IMR-90 (cell line): ENCODE data around the gene MTCL1. TPM values are rescaled to one million over a fixed set of nuclear protein-coding genes. Genes with fewer than 3 reads are reported as not detected.

ENCODE experiments used
- ATAC-seq: fragments of 200-7000 bp; cut with Tn5 transposase; 2 replicates; pipeline ENCODE4 v1.9.1; 2020; ENCODE audit warnings: low read depth, mild to moderate bottlenecking, moderate library complexity
- BruUV-seq: library from RNA; stranded (reverse); fragments of 400-500 nt; replicated peaks from 2 replicates; lab custom pipeline; 2021; lab: Mats Ljungman, UMichigan
- CTCF ChIA-PET: fragments of 300-600 bp; formaldehyde crosslinking; extraction: SDS; loops from one replicate; lab custom pipeline; 2021; ENCODE audit warnings: antibody characterized with exemption; lab: Yijun Ruan, JAX
- POLR2A ChIA-PET: fragments of 300-600 bp; sonication (Branson Sonifier 250); formaldehyde crosslinking; loops from one replicate; lab custom pipeline; 2022; ENCODE audit warnings: antibody characterized with exemption; ENCODE audit not compliant: unreplicated experiment; lab: Charles Lee
- DNase-seq: peaks from one replicate; pipeline ENCODE4 v3.0.0; 2013
- H2AFZ ChIP-seq: replicated peaks from 2 replicates; pipeline ENCODE3; 2013; ENCODE audit warnings: low read length, mild to moderate bottlenecking; ENCODE audit not compliant: poor library complexity
- H2AK5ac ChIP-seq: 2 replicates; pipeline ENCODE4 v1.6.1; 2013; ENCODE audit warnings: low read depth, low read length, inconsistent platforms
- H2AK9ac ChIP-seq: replicated peaks from 2 replicates; pipeline ENCODE3; 2013; ENCODE audit warnings: mild to moderate bottlenecking, low read depth, low read length, moderate library complexity; ENCODE audit not compliant: poor library complexity
- H2BK120ac ChIP-seq: 2 replicates; pipeline ENCODE4 v1.6.1; 2013; ENCODE audit warnings: low read depth, low read length, inconsistent platforms
- H2BK15ac ChIP-seq: 3 replicates; pipeline ENCODE4 v1.6.1; 2013; ENCODE audit warnings: low read depth, low read length, inconsistent platforms
- H2BK20ac ChIP-seq: 2 replicates; pipeline ENCODE4 v1.6.1; 2013; ENCODE audit warnings: low read depth, mild to moderate bottlenecking, inconsistent platforms, low read length, moderate library complexity
- H2BK5ac ChIP-seq: 2 replicates; pipeline ENCODE4 v1.6.1; 2013; ENCODE audit warnings: mild to moderate bottlenecking, low read depth, low read length, inconsistent platforms; ENCODE audit not compliant: poor library complexity, severe bottlenecking
- H3K14ac ChIP-seq: replicated peaks from 2 replicates; pipeline ENCODE4 v1.6.1; 2013; ENCODE audit warnings: low read depth, low read length, inconsistent platforms
- H3K18ac ChIP-seq: 2 replicates; pipeline ENCODE4 v1.6.1; 2013; ENCODE audit warnings: low read depth, low read length, control low read depth
- H3K23ac ChIP-seq: 2 replicates; pipeline ENCODE4 v1.6.1; 2013; ENCODE audit warnings: low read depth, low read length, inconsistent platforms
- H3K27ac ChIP-seq: 2 replicates; pipeline ENCODE4 v1.5.1; 2013; ENCODE audit warnings: mild to moderate bottlenecking, control low read depth, low read length; ENCODE audit not compliant: insufficient read depth
- H3K27me3 ChIP-seq: 2 replicates; pipeline ENCODE4 v1.6.1; 2013; ENCODE audit warnings: low read length; ENCODE audit not compliant: control insufficient read depth, insufficient read depth
- H3K36me3 ChIP-seq: 2 replicates; pipeline ENCODE4 v1.6.1; 2013; ENCODE audit warnings: low read length, mixed read lengths; ENCODE audit not compliant: control insufficient read depth, insufficient read depth
- H3K4ac ChIP-seq: 2 replicates; pipeline ENCODE4 v1.6.1; 2013; ENCODE audit warnings: low read depth, low read length, inconsistent platforms
- H3K4me1 ChIP-seq: 2 replicates; pipeline ENCODE4 v1.6.1; 2013; ENCODE audit warnings: low read length, mixed read lengths; ENCODE audit not compliant: control insufficient read depth, insufficient read depth
- H3K4me2 ChIP-seq: 2 replicates; pipeline ENCODE4 v1.6.1; 2013; ENCODE audit warnings: low read depth, mild to moderate bottlenecking, control low read depth, low read length, moderate library complexity
- H3K4me3 ChIP-seq: 2 replicates; pipeline ENCODE4 v1.5.1; 2013; ENCODE audit warnings: low read depth, mild to moderate bottlenecking, control low read depth, low read length, moderate library complexity; ENCODE audit not compliant: insufficient read depth
- H3K56ac ChIP-seq: 2 replicates; pipeline ENCODE4 v1.6.1; 2013; ENCODE audit warnings: low read length, inconsistent platforms; ENCODE audit not compliant: insufficient read depth; ENCODE audit errors: extremely low read depth
- H3K79me1 ChIP-seq, 2 experiments: 2 replicates each; pipeline ENCODE4 v1.6.1; 2013; ENCODE audit warnings: low read length in 2 of 2, inconsistent platforms in 1 of 2, low read depth in 1 of 2
- H3K9ac ChIP-seq: 2 replicates; pipeline ENCODE4 v1.6.1; 2013; ENCODE audit warnings: low read depth, low read length, control low read depth
- H3K9me1 ChIP-seq: 2 replicates; pipeline ENCODE4 v1.6.1; 2013; ENCODE audit warnings: low read length, inconsistent platforms; ENCODE audit not compliant: insufficient read depth
- H3K9me3 ChIP-seq: 2 replicates; pipeline ENCODE4 v1.6.1; 2013; ENCODE audit warnings: low read length; ENCODE audit not compliant: control insufficient read depth, insufficient read depth
- H4K20me1 ChIP-seq: 2 replicates; pipeline ENCODE4 v1.6.1; 2013; ENCODE audit warnings: low read length, inconsistent platforms; ENCODE audit not compliant: insufficient read depth
- H4K5ac ChIP-seq: 2 replicates; pipeline ENCODE4 v1.6.1; 2013; ENCODE audit warnings: mild to moderate bottlenecking, low read depth, low read length, control low read depth
- H4K8ac ChIP-seq, 2 experiments: 2 replicates each; pipeline ENCODE4 v1.6.1; 2013; ENCODE audit warnings: low read depth in 2 of 2, low read length in 2 of 2, control low read depth in 1 of 2, inconsistent platforms in 1 of 2
- H4K91ac ChIP-seq: 2 replicates; pipeline ENCODE4 v1.6.1; 2013; ENCODE audit warnings: low read depth, low read length, inconsistent platforms; ENCODE audit not compliant: insufficient read depth
- BHLHE40 ChIP-seq: fragments of 150-350 bp; IDR thresholded peaks from 2 replicates; pipeline ENCODE4 v1.6.1; 2016; ENCODE audit warnings: mild to moderate bottlenecking, low read depth, low read length
- CHD1 ChIP-seq: IDR thresholded peaks from 2 replicates; pipeline ENCODE4 v1.6.1; 2012; ENCODE audit warnings: low read depth, low read length, improper control_type of control experiment
- CTCF ChIP-seq: conservative IDR thresholded peaks from 2 replicates; pipeline ENCODE4 v1.5.1; 2012; ENCODE audit warnings: mild to moderate bottlenecking, low read depth, low read length, improper control_type of control experiment
- ELK1 ChIP-seq: fragments of 150-350 bp; IDR thresholded peaks from 2 replicates; pipeline ENCODE4 v1.6.1; 2016; ENCODE audit warnings: low read depth, mild to moderate bottlenecking, low read length, moderate library complexity, borderline replicate concordance
- MAFK ChIP-seq: IDR thresholded peaks from 2 replicates; pipeline ENCODE4 v1.6.1; 2012; ENCODE audit warnings: low read depth, low read length, improper control_type of control experiment
- MAZ ChIP-seq: IDR thresholded peaks from 2 replicates; pipeline ENCODE4 v1.6.1; 2012; ENCODE audit warnings: low read depth, mild to moderate bottlenecking, low read length, improper control_type of control experiment, moderate library complexity, borderline replicate concordance
- MXI1 ChIP-seq: IDR thresholded peaks from 2 replicates; pipeline ENCODE4 v1.6.1; 2012; ENCODE audit warnings: low read depth, mild to moderate bottlenecking, low read length, moderate library complexity, borderline replicate concordance
- RAD21 ChIP-seq: IDR thresholded peaks from 2 replicates; pipeline ENCODE4 v1.6.1; 2012; ENCODE audit warnings: low read length, improper control_type of control experiment
- RCOR1 ChIP-seq: IDR thresholded peaks from 2 replicates; pipeline ENCODE4 v1.6.1; 2012; ENCODE audit warnings: mild to moderate bottlenecking, low read length, improper control_type of control experiment; ENCODE audit not compliant: insufficient replicate concordance
- RFX5 ChIP-seq: IDR thresholded peaks from 2 replicates; pipeline ENCODE4 v1.8.0; 2012; ENCODE audit warnings: low read depth, mild to moderate bottlenecking, low read length, moderate library complexity
- SMC3 ChIP-seq: fragments of 150-350 bp; IDR thresholded peaks from 2 replicates; pipeline ENCODE4 v1.6.1; 2016; ENCODE audit warnings: low read depth, mild to moderate bottlenecking, antibody characterized with exemption, low read length, moderate library complexity
- USF2 ChIP-seq: fragments of 150-350 bp; IDR thresholded peaks from 2 replicates; pipeline ENCODE4 v1.6.1; 2017; ENCODE audit warnings: mild to moderate bottlenecking, antibody characterized with exemption, low read length, low read depth
- WGBS, 2 experiments: methylation state at CpG; one replicate each; pipeline versions ENCODE4 v1.1.5 to v1.1.7; 2013; ENCODE audit warnings: missing lambda C conversion rate in 2 of 2; ENCODE audit not compliant: insufficient read length in 1 of 2; ENCODE audit errors: extremely low coverage in 2 of 2; 5-methylcytosine and 5-hydroxymethylcytosine counted together
- dilution Hi-C: fragments of 300-500 bp; cut with HindIII; formaldehyde crosslinking; loops from one replicate; pipeline ENCODE4 v1.14.3; 2018; ENCODE audit warnings: low sequenced_read_pairs; ENCODE audit not compliant: unreplicated experiment
- in situ Hi-C: fragments of 300-500 bp; cut with MboI; formaldehyde crosslinking; loops from 3 replicates; pipeline ENCODE4 v1.14.3; 2019; ENCODE audit warnings: low sequenced_read_pairs, inconsistent platforms, mixed read lengths
- intact Hi-C: fragments of 100-400 bp; cut with micrococcal nuclease; formaldehyde crosslinking; loops from 2 replicates; pipeline ENCODE4 v1.10.0; 2022
- polyA plus RNA-seq, 3 experiments: library from polyadenylated mRNA; depleted of rRNA; stranded (reverse); fragments of >200 nt; gene quantifications; 2 replicates each; pipeline ENCODE4 v1.2.3, GENCODE V29; 2012; ENCODE audit warnings: low replicate concordance in 1 of 3
- total RNA-seq: library from RNA; depleted of rRNA; stranded (reverse); fragments of >200 nt; gene quantifications from 2 replicates; pipeline ENCODE4 v1.2.3, GENCODE V29; 2012

Gene MTCL1
- total and polyA plus RNA-seq, 2 of the 4 experiments (the other 2 are of a cell fraction): 29.0 to 45.3 TPM

- TF ChIP-seq MXI1: no peak
- no peak for TF ChIP-seq RFX5
- no peak for TF ChIP-seq RAD21
- no peak for TF ChIP-seq SMC3
- TF ChIP-seq MAZ: no peak
- no peak for TF ChIP-seq BHLHE40
- TF ChIP-seq CHD1: no peak
- no peak for TF ChIP-seq MAFK
- no peak for TF ChIP-seq ELK1
- no peak for TF ChIP-seq CTCF
- no peak for TF ChIP-seq USF2
- no peak for TF ChIP-seq RCOR1
- H2AFZ ChIP-seq: no peak overlapping the region
- H4K5ac ChIP-seq: no peak overlapping the region
- no peak overlapping the region for H2BK120ac ChIP-seq
- POLR2A ChIA-PET: no interaction called here
- no peak overlapping the region for H3K14ac ChIP-seq
- no peak overlapping the region for H3K23ac ChIP-seq
- H2BK20ac ChIP-seq: no peak overlapping the region
- H4K8ac ChIP-seq: no peak overlapping the region
- peaks cover 39% of the 10 kb centered on the region for H3K9me1 ChIP-seq
- H3K4ac ChIP-seq: no peak overlapping the region
- BruUV-seq: TSS peak; percentile 10
- no peak overlapping the region for H3K9ac ChIP-seq
- H3K18ac ChIP-seq: no peak overlapping the region
- no peaks in the 10 kb centered on the region for H4K20me1 ChIP-seq
- no peak overlapping the region for H2BK15ac ChIP-seq
- H3K79me1 ChIP-seq: peaks cover 29 to 66% of the 10 kb centered on the region in 2 experiments
- peaks cover 72% of the 10 kb centered on the region for H3K36me3 ChIP-seq
- no peaks in the 10 kb centered on the region for H3K27me3 ChIP-seq
- no peak overlapping the region for H2AK9ac ChIP-seq
- peaks cover 10% of the 10 kb centered on the region for H3K4me1 ChIP-seq
- DNase-seq (no peak), ATAC-seq (no peak)
- H3K56ac ChIP-seq: no peak overlapping the region
- intact Hi-C loops: no loop called here
- dilution Hi-C loops: no loop called here
- no peak overlapping the region for H3K27ac ChIP-seq
- H3K4me2 ChIP-seq: no peak overlapping the region
- in situ Hi-C loops: no loop called here
- H2AK5ac ChIP-seq: no peak overlapping the region
- 93% methylated on average over 12 of the region's 13 CpGs; no CpG with 5 or more reads in 1 of the 2 experiments for WGBS, 2 experiments
- H2BK5ac ChIP-seq: no peak overlapping the region
- no peak overlapping the region for H3K4me3 ChIP-seq
- CTCF ChIA-PET: no interaction called here
- H3K9me3 ChIP-seq: no peaks in the 10 kb centered on the region
- H4K91ac ChIP-seq: no peak overlapping the region
These were observed 119.9 kb downstream of the MTCL1 start for GRCh38 chr18:8825273-8825672.
